Activated CD4-positive, alpha-beta T cell treated with anti-CD3 and anti-CD28 coated beads, Interleukin-10, Interleukin-2, amounts not matched to agents 100 ng/mL and 50 ng/mL, durations not matched to agents 16 hours and 8 hours (primary cell): ENCODE results near the gene MAU2.
A peak's percentile ranks its signal among the peaks of the same experiment; 100 is the strongest.

Experiments used
- DNase-seq: peaks from one replicate; pipeline ENCODE4 v3.0.0-alpha.2; 2020

The MAU2 gene

GRCh38 chr19:19308373-19308772 lies 12.3 kb upstream of the MAU2 start:
- DNase-seq: no peak

- DNase-seq: no peak
These were observed 5.2 kb upstream of the MAU2 start for GRCh38 chr19:19315444-19315843.

- DNase-seq: no peak
These were observed 4.5 kb upstream of the MAU2 start for GRCh38 chr19:19316082-19316481.

GRCh38 chr19:19319732-19320360 lies 783 bp upstream of the MAU2 start:
- DNase-seq: no peak

- no peak for DNase-seq
These were observed 530 bp downstream of the MAU2 start for GRCh38 chr19:19321141-19321577.

DNA sequence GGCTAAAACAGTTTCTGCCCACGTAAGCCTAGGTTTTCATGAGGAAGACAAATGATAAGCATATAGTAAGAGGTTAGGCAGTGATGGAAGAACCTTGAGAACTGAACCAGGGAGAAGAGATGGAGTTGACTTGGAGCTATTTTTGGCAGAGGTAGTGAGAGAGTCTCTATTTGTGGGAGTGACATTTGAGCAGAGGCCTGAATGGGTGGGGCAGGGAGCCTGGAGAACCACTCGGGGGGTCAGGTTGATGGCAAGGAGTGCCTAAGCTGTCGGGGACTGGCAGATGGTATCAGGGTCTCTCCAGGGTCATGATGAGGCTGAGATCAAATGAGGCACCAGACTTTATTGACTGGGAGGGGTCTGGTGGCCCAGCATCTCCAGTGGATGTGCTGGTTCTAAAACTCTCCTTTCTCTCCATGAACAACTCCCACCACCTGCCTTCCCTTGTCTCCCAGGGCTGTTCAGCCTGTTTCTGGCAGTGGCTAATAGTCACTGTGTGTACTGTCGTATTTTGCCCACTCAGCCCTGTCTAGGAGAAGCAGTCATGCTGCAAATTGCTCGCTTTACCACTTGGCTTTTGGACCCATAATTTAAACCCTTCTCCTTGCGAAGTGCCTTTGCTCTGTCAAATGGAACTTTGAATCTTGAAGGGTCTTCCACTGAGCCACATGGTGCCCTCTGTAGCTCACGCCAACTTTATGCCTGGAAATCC lies 3.6 kb downstream of the MAU2 start:
- no peak for DNase-seq

- DNase-seq: no peak
These were observed 7.0 kb downstream of the MAU2 start for GRCh38 chr19:19327672-19328071.

DNA sequence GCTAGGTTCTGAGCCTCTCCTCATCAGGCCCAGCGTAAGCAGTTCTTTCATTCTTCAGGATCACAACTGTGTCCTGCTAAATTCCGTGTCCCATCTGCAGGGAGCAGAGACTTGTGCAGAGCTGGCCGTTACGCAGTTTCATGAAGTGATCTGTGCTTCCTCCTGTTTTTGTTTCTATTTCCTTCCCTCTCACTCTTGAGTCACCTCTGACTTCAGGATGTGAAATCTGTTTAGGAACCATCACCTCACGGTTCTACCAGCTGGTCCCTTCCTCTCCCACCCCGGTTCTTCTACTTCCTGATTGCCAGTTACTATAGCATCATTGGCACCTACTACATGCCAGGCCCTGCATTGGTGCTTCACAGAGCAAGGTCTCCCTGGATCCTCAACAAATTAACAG lies 8.5 kb downstream of the MAU2 start:
- DNase-seq: peak; percentile 32

DNA sequence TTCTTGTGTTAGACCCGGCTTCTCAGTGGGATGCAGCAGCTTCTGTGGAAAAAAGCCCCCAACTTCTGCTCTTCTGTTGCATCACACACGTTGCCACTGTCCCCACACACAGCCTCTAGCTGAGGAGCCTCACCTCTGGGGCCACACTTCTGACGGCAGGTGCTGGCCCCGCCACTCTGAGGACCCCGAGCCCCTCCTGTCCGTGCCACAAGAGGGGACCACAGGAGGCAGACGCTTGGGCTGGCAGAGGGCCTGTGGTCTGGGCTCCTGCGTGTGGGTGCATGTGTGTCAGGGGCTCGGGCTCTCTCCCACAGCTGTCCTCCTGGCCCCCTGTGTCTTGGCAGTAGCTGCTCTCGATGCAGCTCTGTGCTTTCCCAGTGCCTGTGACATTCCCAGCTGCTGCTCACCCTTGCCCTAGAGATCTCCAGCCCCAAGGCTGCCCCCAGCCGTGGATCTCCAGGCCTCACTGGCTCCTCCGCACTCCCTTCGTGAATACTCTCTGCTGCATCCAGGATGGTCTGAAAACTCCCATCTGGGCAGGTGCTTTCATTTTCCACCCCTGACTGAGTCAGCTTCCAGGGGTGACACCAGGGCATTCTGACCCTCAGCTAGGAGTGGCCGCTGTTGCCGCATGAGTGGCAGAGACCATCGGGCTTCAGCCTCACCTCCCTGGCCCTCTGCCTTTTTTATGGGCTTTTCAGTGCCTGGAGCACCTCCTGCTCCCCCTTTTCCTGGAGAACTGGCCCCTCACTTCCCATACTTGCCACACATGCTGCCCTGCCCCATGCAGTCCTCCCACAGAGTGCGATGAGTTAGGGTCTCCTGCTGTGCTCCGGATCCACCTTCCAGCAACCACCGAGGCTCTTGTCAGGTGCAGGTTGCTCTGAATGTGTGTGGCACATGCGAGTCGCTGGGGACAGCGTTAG lies 13.7 kb downstream of the MAU2 start:
- DNase-seq: no peak

GRCh38 chr19:19334989-19335344 lies 14.3 kb downstream of the MAU2 start:
- DNase-seq: no peak

DNA sequence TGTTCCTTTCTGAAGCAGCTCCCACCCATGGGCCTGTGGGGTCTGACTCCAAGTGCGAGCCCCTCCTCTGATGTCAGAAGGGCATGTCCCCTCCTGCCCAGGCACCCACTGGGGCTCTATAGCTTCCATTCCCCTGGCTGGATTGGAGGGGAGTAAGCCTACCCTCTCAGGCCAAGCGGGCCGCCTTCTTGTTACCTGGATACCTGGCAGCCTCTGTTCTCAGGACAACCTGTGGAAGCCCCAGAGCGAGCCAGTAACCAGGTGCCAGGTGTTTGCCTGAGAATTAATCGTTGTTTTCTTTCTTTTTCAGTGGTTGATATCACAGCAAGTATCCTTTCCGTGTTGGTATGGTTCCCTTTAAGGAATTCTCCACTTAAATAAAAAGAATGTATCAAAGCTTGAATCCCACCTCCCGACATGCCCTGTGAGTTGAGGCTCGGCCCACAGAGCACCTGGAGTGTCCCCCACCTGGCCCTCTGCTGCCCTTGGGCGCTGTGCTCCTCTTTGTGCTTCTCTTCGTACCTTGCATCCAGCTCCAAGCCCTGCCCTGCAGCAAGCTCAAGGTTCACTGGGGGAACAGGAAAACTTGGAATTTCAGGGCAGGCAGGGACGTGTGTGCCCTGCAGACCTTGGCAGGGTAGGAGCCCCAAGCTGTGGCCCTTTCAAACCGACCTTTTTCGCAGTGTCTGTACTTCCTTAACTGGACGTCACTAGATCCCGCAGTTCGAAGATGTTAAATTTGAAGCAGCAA lies 15.0 kb downstream of the MAU2 start:
- no peak for DNase-seq

GRCh38 chr19:19336597-19336996 lies 16.0 kb downstream of the MAU2 start:
- no peak for DNase-seq

- no peak for DNase-seq
These were observed 16.5 kb downstream of the MAU2 start for GRCh38 chr19:19337120-19337519.

- no peak for DNase-seq
These were observed 17.5 kb downstream of the MAU2 start for GRCh38 chr19:19338082-19338481.

DNA sequence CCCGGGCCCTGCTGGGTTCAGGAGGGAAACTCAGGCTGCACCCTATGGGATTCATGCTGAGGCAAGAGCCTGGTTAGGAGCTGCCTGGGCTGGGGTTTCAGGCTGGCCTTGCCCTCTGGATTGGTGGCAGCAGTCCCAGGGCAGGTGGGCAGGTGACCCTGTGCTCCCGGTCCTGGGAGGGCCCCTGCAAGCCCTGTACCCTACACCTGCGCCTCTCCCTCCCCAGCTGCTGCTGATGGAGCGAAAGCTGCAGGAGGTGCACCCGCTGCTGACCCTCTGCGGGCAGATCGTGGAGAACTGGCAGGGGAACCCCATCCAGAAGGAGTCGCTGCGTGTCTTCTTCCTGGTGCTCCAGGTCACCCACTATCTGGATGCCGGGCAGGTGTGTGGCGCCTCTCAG lies 20.4 kb downstream of the MAU2 start:
- DNase-seq: no peak

GRCh38 chr19:19342086-19343015 lies 21.7 kb downstream of the MAU2 start:
- peak; percentile 13 for DNase-seq

DNA sequence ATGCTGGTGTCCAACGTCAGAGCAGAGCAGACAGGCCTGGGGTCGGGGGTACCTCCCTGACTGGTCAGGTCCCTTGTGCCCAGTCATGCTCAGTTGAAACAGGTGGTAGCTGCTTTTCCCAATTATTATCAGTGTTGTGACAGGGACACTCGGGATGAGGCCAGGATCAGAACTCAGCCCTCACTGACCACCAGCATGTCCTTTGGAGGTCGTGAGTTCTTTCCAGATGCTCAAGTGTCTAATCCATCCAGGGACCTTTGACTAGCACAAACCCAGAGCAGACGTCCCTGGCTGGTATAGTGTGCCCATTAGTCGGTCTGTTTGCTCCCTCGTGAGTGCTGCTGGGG lies 22.4 kb downstream of the MAU2 start:
- no peak for DNase-seq

GRCh38 chr19:19343762-19344161 lies 23.1 kb downstream of the MAU2 start:
- DNase-seq: no peak

DNA sequence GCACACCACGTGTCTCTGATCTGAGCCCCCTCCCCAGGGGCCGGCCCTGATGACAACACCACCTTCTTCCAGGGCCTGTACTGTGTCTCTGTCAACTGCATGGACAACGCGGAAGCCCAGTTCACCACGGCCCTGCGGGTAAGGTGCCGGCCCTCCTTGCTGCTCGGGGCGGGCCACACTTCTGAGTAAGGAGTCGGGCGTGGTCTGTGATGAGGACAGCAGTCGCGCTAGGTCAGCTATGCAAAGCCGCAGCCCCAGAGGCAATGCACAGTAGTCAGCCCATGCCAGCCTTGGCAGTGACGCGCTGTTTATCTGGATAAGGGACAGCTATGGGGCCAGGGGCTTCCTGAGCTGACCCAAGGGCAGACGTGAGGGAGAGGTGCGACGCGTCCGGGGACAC lies 24.6 kb downstream of the MAU2 start:
- DNase-seq: no peak

- DNase-seq: no peak
These were observed 25.3 kb downstream of the MAU2 start for GRCh38 chr19:19345970-19346369.

GRCh38 chr19:19347401-19348110 lies 26.9 kb downstream of the MAU2 start:
- DNase-seq: no peak
